Karpas-422 (cell line): ENCODE results near the gene ADI1. TPM values are rescaled to one million over a fixed set of nuclear protein-coding genes. Genes with fewer than 3 reads are reported as not detected.
"Not testable (repeated sequence)": the region's sequence is repeated elsewhere in the genome, so short reads cannot be mapped to it uniquely, and the experiment has no call there.

Experiments
- DNase-seq: peaks from one replicate; pipeline ENCODE4 v3.0.0-alpha.2; 2015
- H2AFZ ChIP-seq: fragments of 200-600 bp; sonication (generic); 2 replicates; pipeline ENCODE4 v1.6.1; 2014; ENCODE audit warnings: antibody characterized with exemption, low read length, mixed read lengths
- H3K27ac ChIP-seq: fragments of 200-600 bp; sonication (generic); 2 replicates; pipeline ENCODE4 v1.5.1; 2014; ENCODE audit warnings: mild to moderate bottlenecking, low read length, moderate library complexity
- H3K27me3 ChIP-seq: fragments of 200-600 bp; sonication (generic); 2 replicates; pipeline ENCODE4 v1.6.1; 2014; ENCODE audit warnings: low read length, mixed read lengths
- H3K36me3 ChIP-seq: fragments of 200-600 bp; sonication (generic); 2 replicates; pipeline ENCODE4 v1.6.1; 2014; ENCODE audit warnings: low read length, mixed read lengths; ENCODE audit not compliant: insufficient read depth
- H3K4me1 ChIP-seq: fragments of 200-600 bp; sonication (generic); 2 replicates; pipeline ENCODE4 v1.6.1; 2014; ENCODE audit warnings: mild to moderate bottlenecking, low read length, mixed read lengths
- H3K4me2 ChIP-seq: fragments of 200-600 bp; sonication (generic); 2 replicates; pipeline ENCODE4 v1.6.1; 2014; ENCODE audit warnings: low read length, low read depth, mild to moderate bottlenecking; ENCODE audit not compliant: poor library complexity, severe bottlenecking
- H3K4me3 ChIP-seq: fragments of 200-600 bp; sonication (generic); 2 replicates; pipeline ENCODE4 v1.5.1; 2014; ENCODE audit warnings: mild to moderate bottlenecking, antibody characterized with exemption, low read length, mixed read lengths
- H3K79me2 ChIP-seq: fragments of 200-600 bp; sonication (generic); 2 replicates; pipeline ENCODE4 v1.6.1; 2014; ENCODE audit warnings: mild to moderate bottlenecking, low read length, mixed read lengths
- H3K9ac ChIP-seq: fragments of 200-600 bp; sonication (generic); 2 replicates; pipeline ENCODE4 v1.6.0; 2014; ENCODE audit warnings: low read length
- H3K9me2 ChIP-seq: fragments of 200-600 bp; sonication (generic), shearing (Covaris generic); replicated peaks from 2 replicates; pipeline ENCODE4 v1.6.0; 2014; ENCODE audit warnings: mild to moderate bottlenecking, low read length, moderate library complexity; ENCODE audit not compliant: insufficient read depth
- H3K9me3 ChIP-seq: fragments of 300-700, 200-600 bp; sonication (generic); 2 replicates; pipeline ENCODE4 v1.6.1; 2014; ENCODE audit warnings: low read length, mixed read lengths
- H4K20me1 ChIP-seq: fragments of 200-600 bp; sonication (generic); 2 replicates; pipeline ENCODE4 v1.6.1; 2014; ENCODE audit warnings: mild to moderate bottlenecking, antibody characterized with exemption, low read length, low read depth; ENCODE audit not compliant: insufficient read depth
- total RNA-seq: library from RNA; depleted of rRNA; stranded (reverse); fragments of >200 nt; shearing (Covaris generic); gene quantifications from 2 replicates; pipeline ENCODE4 v1.2.3, GENCODE V29; 2014; ENCODE audit warnings: low replicate concordance

Gene ADI1
- total RNA-seq, 1 experiment from 2014 or later, result 68.6 TPM

GRCh38 chr2:3493615-3494007 lies 25.7 kb downstream of the ADI1 start:
- H3K79me2 ChIP-seq, result no peaks in the 10 kb centered on the region
- DNase-seq, result no peak

DNA sequence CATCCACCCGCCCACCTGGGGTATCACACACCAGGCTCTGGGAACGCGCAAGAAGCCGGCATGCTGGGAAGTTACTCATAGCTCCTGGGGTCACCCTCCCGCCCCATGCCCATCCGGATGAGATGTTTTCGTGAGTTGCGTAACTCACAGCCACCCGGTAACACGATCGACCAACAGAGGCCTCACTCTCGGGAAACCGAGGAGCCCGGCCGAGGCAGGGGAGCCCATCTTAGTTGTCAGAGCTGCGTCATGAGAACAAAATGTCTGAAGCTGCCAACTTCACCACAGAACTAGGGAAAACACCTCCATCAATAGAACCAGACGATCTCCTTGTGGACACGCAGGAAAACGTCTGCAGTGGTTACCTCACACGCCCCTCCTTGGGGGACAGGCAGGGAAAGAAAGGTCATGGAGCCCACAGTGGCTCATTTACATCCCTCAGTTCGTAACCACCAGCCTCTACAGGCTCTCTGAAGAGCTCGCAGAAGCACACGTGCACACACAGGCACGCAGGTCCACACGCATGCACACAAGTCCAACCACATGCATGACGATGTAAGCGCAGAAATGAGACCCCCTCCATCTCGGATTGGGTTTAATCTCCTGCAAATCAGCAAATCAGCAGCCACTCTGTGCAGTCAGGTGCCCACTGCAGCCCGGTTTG lies 26.2 kb downstream of the ADI1 start:
- H3K9ac ChIP-seq, result no peak overlapping the region
- H3K9me3 ChIP-seq, result no peaks in the 10 kb centered on the region
- H2AFZ ChIP-seq, result no peak overlapping the region
- no peaks in the 10 kb centered on the region for H3K9me2 ChIP-seq
- H3K4me1 ChIP-seq, result peaks cover 6% of the 10 kb centered on the region; the same call in 1 of the 2 replicates
- no peak overlapping the region for H3K4me3 ChIP-seq
- H3K4me2 ChIP-seq, result no peak overlapping the region
- no peaks in the 10 kb centered on the region for H3K27me3 ChIP-seq
- DNase-seq, result no peak
- no peak overlapping the region for H3K27ac ChIP-seq
- H3K36me3 ChIP-seq, result peaks cover 6% of the 10 kb centered on the region
- H4K20me1 ChIP-seq, result no peaks in the 10 kb centered on the region
- H3K79me2 ChIP-seq, result no peaks in the 10 kb centered on the region

More at GRCh38 chr2:3493615-3494007, 25.7 kb downstream of the ADI1 start:
- Histone ChIP-seq H3K27ac (no peak overlapping the region), H4K20me1 (no peaks in the 10 kb centered on the region), H2AFZ (no peak overlapping the region), H3K4me2 (no peak overlapping the region), H3K9ac (no peak overlapping the region), H3K4me1 (peaks cover 6% of the 10 kb centered on the region; the same call in 1 of the 2 replicates), H3K9me2 (no peaks in the 10 kb centered on the region), H3K4me3 (no peak overlapping the region), H3K27me3 (no peaks in the 10 kb centered on the region), H3K9me3 (no peaks in the 10 kb centered on the region), H3K36me3 (peaks cover 11% of the 10 kb centered on the region)

DNA sequence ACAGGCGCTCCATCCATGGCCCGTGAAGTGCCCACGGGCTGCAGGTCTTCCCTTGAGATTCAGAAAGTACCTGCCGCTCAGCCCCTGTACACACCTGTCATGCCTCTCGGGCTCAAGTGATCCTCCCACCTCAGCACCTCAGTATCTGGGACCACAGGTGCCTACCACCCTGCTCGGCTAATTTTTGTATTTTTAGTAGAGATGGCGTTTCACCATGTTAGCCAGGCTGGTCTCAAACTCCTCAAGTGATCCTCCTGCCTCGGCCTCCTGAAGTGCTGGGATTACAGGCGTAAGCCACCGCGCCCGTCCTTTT lies 26.9 kb downstream of the ADI1 start:
- not testable (repeated sequence) for H3K9me3 ChIP-seq, H3K79me2 ChIP-seq, H2AFZ ChIP-seq, H3K4me3 ChIP-seq, H3K27me3 ChIP-seq, H4K20me1 ChIP-seq, H3K4me2 ChIP-seq, H3K36me3 ChIP-seq, H3K27ac ChIP-seq, DNase-seq, H3K9ac ChIP-seq, H3K9me2 ChIP-seq, H3K4me1 ChIP-seq

DNA sequence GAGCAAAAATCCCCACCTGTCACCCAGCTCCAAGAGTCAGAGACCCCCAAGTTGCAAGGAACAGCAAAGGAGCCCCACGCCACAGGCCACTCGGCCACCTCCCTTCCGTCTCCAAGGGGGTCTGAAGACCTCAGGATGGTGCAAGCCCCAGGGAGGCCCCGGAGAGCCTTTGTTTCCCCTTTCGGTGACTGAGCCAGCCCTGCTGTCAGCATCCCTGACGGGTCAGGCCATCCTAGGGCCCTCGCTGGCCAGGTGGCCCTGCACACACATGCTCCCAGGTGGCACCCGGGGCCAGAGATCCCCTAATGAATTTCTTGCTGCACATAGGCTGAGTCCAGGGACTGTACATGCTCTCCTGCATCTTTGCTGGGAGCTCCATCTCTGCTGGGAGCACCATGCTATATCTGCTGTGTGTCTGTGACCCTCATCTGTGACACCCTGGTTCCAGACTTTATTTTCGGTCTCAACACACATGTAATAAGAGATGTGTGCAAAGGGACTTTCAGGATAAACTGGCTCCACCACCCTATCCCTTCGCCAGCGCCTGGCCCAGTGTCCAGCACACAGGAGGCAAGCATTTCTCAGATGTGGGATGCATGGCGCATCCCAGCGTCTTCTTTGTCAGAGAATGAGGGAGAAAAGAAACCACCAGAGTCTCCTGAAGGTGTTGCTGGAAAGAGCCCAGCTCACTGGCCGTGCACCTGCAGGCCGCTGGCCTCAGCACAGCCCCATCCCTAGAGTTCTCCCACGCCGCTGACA lies 27.4 kb downstream of the ADI1 start:
- Histone ChIP-seq H3K9ac (no peak overlapping the region), H3K27me3 (no peaks in the 10 kb centered on the region), H3K9me3 (no peaks in the 10 kb centered on the region), H3K36me3 (0 out of 2 replicates have a peak, but pooled peaks cover under 1% of the 10 kb centered on the region), H2AFZ (no peak overlapping the region), H4K20me1 (no peaks in the 10 kb centered on the region), H3K4me1 (peaks cover 6% of the 10 kb centered on the region; the same call in 1 of the 2 replicates), H3K4me3 (no peak overlapping the region), H3K9me2 (no peaks in the 10 kb centered on the region), H3K4me2 (no peak overlapping the region), H3K27ac (no peak overlapping the region), H3K79me2 (no peaks in the 10 kb centered on the region)
- no peak for DNase-seq

DNA sequence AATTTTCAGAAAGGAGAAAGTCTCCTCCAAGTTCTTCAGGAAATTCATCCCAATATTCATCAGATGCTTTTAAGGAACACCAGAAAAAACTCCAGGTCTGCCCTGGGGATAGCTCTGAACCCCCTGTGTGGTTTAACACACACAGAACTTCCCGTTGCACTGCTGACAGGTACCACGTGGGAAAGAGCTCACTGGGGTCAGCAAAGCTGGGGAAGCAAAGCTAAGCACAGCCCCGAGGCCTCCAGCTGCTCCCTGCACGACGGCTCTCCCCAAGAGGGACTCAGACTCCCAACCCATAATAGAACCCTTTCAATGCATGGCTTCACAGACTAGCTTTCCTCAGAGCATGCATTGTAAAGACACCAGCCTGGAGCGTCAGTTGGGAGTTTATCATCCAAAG lies 28.0 kb downstream of the ADI1 start:
- H2AFZ ChIP-seq, result no peak overlapping the region
- no peak overlapping the region for H3K27ac ChIP-seq
- no peak for DNase-seq
- no peaks in the 10 kb centered on the region for H3K36me3 ChIP-seq
- H4K20me1 ChIP-seq, result no peaks in the 10 kb centered on the region
- H3K4me2 ChIP-seq, result no peak overlapping the region
- H3K4me1 ChIP-seq, result peaks cover 6% of the 10 kb centered on the region; the same call in 1 of the 2 replicates
- H3K9me2 ChIP-seq, result no peaks in the 10 kb centered on the region
- no peaks in the 10 kb centered on the region for H3K9me3 ChIP-seq
- H3K4me3 ChIP-seq, result no peak overlapping the region
- H3K27me3 ChIP-seq, result no peaks in the 10 kb centered on the region
- H3K79me2 ChIP-seq, result no peaks in the 10 kb centered on the region
- no peak overlapping the region for H3K9ac ChIP-seq

DNA sequence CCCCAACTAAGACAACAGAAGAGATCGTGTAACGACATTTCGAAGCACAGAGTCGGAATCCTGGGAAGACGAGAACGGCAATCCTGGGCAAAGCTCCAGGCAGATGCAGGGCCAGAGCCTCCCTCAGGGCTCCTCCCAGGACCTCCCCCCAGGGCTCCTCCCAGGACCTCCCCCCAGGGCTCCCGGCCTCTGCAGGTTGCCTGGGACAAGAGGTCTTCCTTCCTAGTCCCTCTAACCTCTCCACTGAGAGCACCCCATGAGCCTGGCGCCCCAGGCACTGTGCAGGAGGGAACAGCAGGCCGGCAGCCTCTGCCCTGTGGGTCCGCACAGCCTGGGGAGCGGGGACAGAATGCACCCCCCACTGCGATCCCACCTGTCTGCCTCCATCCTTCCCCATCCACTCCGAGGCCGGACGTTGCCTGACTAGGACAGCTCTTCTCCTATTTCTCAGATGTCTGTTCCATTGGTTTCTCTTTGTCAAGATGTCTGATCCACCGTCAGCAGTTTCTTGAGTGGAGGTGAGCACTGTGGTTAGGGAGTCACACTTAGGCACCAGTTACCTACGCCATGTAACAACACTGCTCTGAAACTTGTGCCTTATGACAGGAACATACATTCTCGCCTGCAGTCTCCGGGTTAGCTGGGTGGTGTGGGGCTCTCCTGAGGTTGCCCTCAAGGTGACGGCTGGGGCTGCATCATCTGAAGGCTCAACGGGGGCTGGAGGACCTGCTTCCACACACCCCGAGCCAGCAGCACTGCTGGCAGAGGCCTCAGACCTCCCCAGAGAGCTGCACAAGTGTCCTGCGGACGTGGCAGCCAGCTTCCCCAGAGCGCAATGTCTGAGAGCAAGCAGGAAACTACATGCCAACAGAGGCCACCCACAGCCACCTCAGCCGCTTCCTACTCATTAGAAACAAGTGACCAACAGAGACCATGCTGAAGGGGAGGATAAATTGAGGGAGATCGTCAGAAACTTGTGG lies 28.9 kb downstream of the ADI1 start:
- no peaks in the 10 kb centered on the region for H3K36me3 ChIP-seq
- H4K20me1 ChIP-seq, result no peaks in the 10 kb centered on the region
- H3K27me3 ChIP-seq, result no peaks in the 10 kb centered on the region
- H3K9me2 ChIP-seq, result no peaks in the 10 kb centered on the region
- no peak overlapping the region for H3K4me3 ChIP-seq
- no peaks in the 10 kb centered on the region for H3K9me3 ChIP-seq
- H3K4me1 ChIP-seq, result peaks cover 6% of the 10 kb centered on the region; the same call in 1 of the 2 replicates
- no peak overlapping the region for H3K9ac ChIP-seq
- H3K27ac ChIP-seq, result no peak overlapping the region
- DNase-seq, result no peak
- H3K79me2 ChIP-seq, result no peaks in the 10 kb centered on the region
- H3K4me2 ChIP-seq, result no peak overlapping the region
- no peak overlapping the region for H2AFZ ChIP-seq

- no peaks in the 10 kb centered on the region for H3K79me2 ChIP-seq
Measured at GRCh38 chr2:3489764-3490115, 29.6 kb downstream of the ADI1 start.

More at GRCh38 chr2:3489764-3490115, 29.6 kb downstream of the ADI1 start:
- no peak overlapping the region for H3K4me2 ChIP-seq
- no peaks in the 10 kb centered on the region for H3K9me3 ChIP-seq
- no peak for DNase-seq
- no peaks in the 10 kb centered on the region for H3K27me3 ChIP-seq
- H3K4me3 ChIP-seq, result no peak overlapping the region
- H3K9me2 ChIP-seq, result no peaks in the 10 kb centered on the region
- H3K4me1 ChIP-seq, result peaks cover 6% of the 10 kb centered on the region; the same call in 1 of the 2 replicates
- no peaks in the 10 kb centered on the region for H3K36me3 ChIP-seq
- H3K9ac ChIP-seq, result no peak overlapping the region
- no peak overlapping the region for H2AFZ ChIP-seq
- H3K27ac ChIP-seq, result no peak overlapping the region
- H4K20me1 ChIP-seq, result no peaks in the 10 kb centered on the region
